SU-DHL-6 (cell line): Measurements from ENCODE around the gene FAT1.

Experiments used
- EZH2phosphoT487 ChIP-seq: fragments of 200-600 bp; sonication (generic), shearing (Covaris generic); conservative IDR thresholded peaks from 2 replicates; pipeline ENCODE4 v1.6.1; 2018; ENCODE audit warnings: mild to moderate bottlenecking, antibody characterized with exemption, low read length, moderate library complexity, mixed read lengths
- TF ChIP-seq, protein P1 (sequence below): fragments of 200-600 bp; sonication (generic); IDR thresholded peaks from one replicate; pipeline ENCODE4 v1.5.1; 2017; ENCODE audit warnings: antibody characterized with exemption, mild to moderate bottlenecking, low read length, moderate library complexity; ENCODE audit not compliant: insufficient read depth, poor library complexity, severe bottlenecking

GRCh38 chr4:186693894-186694293, 29.8 kb downstream of the FAT1 start:
- TF ChIP-seq EZH2phosphoT487, result no peak
- TF ChIP-seq, protein P1, sequence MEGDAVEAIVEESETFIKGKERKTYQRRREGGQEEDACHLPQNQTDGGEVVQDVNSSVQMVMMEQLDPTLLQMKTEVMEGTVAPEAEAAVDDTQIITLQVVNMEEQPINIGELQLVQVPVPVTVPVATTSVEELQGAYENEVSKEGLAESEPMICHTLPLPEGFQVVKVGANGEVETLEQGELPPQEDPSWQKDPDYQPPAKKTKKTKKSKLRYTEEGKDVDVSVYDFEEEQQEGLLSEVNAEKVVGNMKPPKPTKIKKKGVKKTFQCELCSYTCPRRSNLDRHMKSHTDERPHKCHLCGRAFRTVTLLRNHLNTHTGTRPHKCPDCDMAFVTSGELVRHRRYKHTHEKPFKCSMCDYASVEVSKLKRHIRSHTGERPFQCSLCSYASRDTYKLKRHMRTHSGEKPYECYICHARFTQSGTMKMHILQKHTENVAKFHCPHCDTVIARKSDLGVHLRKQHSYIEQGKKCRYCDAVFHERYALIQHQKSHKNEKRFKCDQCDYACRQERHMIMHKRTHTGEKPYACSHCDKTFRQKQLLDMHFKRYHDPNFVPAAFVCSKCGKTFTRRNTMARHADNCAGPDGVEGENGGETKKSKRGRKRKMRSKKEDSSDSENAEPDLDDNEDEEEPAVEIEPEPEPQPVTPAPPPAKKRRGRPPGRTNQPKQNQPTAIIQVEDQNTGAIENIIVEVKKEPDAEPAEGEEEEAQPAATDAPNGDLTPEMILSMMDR, result no peak
